ENCODE measurements around the gene SRCAP.
"Not testable (repeated sequence)": the region's sequence is repeated elsewhere in the genome, so short reads cannot be mapped to it uniquely, and the experiment has no call there.

Gene SRCAP

DNA sequence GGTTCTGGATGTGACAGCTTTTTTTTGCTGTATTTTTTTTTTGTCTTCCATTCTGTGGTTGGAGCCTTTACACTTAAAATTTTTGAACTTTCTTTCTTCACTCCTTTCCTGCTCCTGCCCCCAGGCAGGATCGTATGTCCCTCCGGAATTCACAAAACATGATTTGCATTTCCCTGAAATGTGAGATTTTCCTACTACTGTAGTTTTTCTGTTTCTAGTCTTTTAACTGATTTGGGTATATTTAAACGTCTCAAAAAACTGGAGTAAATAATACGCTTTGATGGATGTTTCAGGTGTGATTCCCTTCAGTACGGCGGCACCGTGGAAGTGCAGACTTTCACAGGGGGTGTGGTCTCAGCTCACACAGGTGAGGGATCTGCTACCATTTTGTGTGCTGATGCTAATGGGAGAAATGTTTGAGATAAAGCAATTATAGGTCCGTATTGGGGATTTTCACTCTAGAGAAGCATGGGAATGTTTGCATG lies 686 bp downstream of the SRCAP start:
- DNase-seq = no peak

- no peak for DNase-seq
These were observed 1.5 kb downstream of the SRCAP start for GRCh38 chr16:30700491-30700890.

DNA sequence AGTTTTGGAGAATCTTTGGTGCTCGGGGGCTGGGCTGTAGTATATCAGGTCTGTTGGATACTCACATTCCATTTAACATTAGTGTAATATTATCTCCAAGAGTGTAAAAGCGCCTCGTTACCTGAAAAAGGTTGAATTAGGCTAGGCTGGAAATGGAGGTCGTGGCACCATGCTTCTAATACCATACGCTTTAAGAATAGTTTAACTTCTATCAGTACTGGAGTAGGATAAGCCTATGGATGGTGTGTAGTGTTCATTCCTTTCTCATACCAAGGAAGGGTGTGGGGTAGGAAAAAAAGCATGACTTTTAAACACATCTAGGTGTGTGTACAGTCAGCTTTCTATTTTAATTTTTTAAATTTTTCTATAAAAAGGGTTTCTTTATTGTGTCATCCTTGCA lies 2.0 kb downstream of the SRCAP start:
- no peak for DNase-seq

- not testable (repeated sequence) for DNase-seq
These were observed 4.1 kb downstream of the SRCAP start for GRCh38 chr16:30703071-30703470.

- DNase-seq = no peak
These were observed 5.0 kb downstream of the SRCAP start for GRCh38 chr16:30703971-30704370.

- no peak for DNase-seq
These were observed 7.1 kb downstream of the SRCAP start for GRCh38 chr16:30706046-30706445.

DNA sequence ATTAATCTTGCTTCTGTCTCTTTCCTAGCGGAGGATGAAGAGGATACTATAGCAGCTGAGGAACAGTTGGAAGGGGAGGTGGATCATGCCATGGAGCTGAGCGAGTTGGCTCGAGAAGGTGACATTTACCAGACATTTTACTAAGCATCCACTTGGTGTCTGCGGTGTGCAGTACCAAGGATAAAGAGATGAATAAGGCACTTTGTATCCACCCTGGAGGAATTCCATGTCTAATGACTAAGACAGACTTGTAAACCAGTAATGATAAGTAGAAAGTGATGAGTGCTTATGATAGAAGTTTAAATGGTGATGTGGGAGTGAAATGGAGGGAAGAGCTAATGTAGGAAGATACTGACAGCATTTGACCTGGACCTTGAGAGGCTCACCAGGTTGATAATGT lies 12.0 kb downstream of the SRCAP start:
- DNase-seq = no peak

- DNase-seq = no peak
These were observed 12.7 kb downstream of the SRCAP start for GRCh38 chr16:30711712-30712111.

DNA sequence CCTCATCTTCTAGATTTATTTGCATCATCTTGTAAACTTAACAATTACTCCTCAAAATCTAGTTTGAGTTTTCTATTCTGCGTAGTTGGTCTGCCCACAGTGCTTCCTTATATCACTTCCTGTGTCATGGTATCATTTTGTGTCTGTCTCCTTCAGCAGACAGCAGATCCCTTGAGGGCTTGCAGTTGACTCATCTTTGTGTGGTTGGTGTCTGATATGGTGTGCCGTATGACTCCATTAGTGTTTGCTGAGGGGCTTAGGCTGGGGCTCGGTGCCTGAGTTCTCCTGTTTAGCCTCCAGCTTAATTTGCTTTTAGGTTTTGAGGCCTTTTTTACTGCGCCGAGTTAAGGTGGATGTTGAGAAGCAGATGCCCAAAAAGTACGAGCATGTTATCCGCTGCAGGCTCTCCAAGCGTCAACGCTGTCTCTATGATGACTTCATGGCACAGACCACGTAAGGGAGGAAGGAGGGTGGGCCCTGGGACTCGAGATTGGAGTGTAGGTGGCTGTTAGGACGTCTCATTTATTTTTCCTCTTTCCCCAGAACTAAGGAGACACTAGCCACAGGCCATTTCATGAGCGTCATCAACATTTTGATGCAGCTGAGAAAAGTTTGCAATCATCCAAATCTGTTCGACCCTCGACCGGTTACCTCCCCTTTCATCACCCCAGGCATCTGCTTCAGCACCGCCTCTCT lies 16.9 kb downstream of the SRCAP start:
- DNase-seq = peak; percentile 12

GRCh38 chr16:30720086-30720485 lies 21.1 kb downstream of the SRCAP start:
- DNase-seq = no peak

GRCh38 chr16:30720694-30721093 lies 21.7 kb downstream of the SRCAP start:
- DNase-seq = no peak

- no peak for DNase-seq
These were observed 22.2 kb downstream of the SRCAP start for GRCh38 chr16:30721167-30721566.

DNA sequence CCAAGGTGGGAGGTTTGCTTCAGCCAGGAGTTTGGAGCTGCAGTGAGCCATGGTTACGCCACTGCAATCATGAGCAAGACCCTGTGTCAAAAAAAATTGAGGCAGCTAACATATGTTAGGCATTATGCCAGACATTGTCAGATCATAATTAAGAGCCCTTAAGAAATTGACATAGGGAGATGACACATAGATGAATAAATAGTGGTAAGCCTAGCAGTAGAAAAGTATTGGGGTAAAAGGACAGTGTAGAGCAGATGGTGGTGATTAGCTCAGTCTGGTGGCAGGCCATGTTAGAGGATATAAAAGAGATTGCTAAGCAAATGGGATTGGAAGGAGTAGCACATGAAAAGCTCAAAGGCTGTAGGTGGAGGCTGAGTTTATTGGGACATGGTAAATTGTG lies 22.6 kb downstream of the SRCAP start:
- DNase-seq = no peak

DNA sequence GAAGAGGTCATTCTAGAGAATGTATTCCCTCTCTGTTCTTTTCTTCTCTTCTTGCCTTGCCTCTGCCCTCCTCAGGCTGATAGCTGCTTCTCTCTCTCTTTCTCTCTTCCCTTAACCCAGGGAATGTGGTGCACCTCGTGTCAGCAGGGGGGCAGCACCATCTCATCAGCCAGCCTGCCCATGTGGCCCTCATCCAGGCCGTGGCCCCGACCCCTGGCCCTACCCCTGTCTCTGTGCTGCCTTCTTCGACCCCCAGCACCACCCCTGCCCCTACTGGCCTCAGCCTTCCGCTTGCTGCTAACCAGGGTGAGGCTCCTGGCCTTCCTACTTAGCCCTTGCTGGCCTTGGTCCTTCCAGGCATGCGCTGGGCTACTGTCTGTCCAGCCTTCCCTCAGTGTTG lies 23.5 kb downstream of the SRCAP start:
- no peak for DNase-seq

- DNase-seq = no peak
These were observed 23.9 kb downstream of the SRCAP start for GRCh38 chr16:30722916-30723315.

DNA sequence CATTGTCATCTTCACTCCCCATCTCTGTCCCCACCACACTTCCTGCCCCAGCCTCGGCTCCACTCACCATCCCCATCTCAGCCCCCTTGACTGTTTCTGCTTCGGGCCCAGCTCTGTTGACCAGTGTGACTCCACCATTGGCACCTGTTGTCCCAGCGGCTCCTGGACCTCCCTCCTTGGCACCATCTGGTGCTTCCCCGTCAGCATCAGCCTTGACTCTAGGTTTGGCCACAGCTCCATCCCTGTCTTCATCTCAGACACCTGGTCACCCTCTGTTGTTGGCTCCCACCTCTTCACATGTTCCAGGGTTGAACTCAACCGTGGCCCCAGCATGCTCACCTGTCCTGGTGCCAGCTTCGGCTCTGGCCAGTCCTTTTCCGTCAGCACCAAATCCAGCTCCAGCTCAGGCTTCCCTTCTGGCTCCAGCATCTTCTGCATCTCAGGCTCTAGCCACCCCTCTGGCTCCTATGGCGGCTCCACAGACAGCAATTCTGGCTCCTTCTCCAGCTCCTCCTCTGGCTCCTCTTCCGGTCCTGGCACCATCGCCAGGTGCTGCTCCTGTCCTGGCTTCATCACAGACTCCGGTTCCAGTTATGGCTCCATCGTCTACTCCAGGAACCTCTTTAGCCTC lies 24.9 kb downstream of the SRCAP start:
- DNase-seq = no peak

- no peak for DNase-seq
These were observed 25.9 kb downstream of the SRCAP start for GRCh38 chr16:30724641-30725417.

DNA sequence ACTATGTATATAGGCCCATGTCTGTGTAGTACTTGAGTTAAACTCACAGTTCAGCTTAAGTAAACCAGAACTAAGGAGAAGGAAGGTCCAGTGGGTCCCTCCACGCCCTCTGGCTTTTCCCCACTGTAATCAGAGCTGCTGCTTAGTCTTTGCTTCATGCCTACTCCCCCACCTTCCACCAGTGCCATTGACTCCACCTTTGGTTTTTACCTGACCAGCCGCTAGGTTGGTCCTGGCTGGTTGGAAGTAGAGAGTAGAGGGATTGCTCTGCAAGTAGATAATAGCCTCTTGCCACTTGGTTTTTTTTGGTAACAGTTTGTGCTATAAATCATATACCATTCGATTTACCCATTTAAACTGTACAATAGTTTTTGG lies 26.4 kb downstream of the SRCAP start:
- DNase-seq = no peak

GRCh38 chr16:30728321-30728720 lies 29.4 kb downstream of the SRCAP start:
- no peak for DNase-seq

GRCh38 chr16:30728899-30729672 lies 30.1 kb downstream of the SRCAP start:
- DNase-seq = no peak

DNA sequence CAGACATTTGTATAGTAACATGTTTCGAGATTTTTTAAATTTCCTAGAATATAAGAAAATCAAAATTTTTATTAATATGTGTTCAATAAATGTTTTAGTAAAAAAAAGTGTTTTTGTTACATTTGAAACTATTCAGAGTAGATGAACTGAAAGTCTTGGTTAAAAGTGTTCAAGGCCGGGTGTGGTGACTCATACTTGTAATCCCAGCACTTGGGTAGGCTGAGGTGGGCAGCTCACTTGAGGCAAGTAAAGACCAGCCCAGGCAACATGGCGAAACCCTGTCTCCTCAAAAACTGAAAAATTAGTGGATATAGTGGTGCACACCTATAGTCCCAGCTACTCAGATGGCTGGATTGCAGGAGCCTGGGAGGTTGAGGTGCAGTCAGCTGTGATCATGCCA lies 32.4 kb downstream of the SRCAP start:
- DNase-seq = no peak

- DNase-seq = no peak
These were observed 38.2 kb downstream of the SRCAP start for GRCh38 chr16:30736995-30737793.

Data from T-helper 9 cell (primary cell).